Kidney epithelial cell (primary cell): ENCODE data around the gene MPP2. TPM values are rescaled to one million over a fixed set of nuclear protein-coding genes. Genes with fewer than 3 reads are reported as not detected.
"Not testable (repeated sequence)": the region's sequence is repeated elsewhere in the genome, so short reads cannot be mapped to it uniquely, and the experiment has no call there.

Experiments
- DNase-seq: peaks from one replicate; pipeline ENCODE4 v3.0.0-alpha.2; 2010; ENCODE audit warnings: low read depth
- H3K27me3 ChIP-seq: 2 replicates; pipeline ENCODE4 v1.6.0; 2011; ENCODE audit warnings: low read length; ENCODE audit not compliant: control insufficient read depth, insufficient read depth
- H3K36me3 ChIP-seq: 2 replicates; pipeline ENCODE4 v1.5.1; 2011; ENCODE audit warnings: low read length; ENCODE audit not compliant: control insufficient read depth, insufficient read depth
- H3K4me3 ChIP-seq: 2 replicates; pipeline ENCODE4 v1.5.1; 2011; ENCODE audit warnings: low read depth, mild to moderate bottlenecking, control low read depth, low read length
- total RNA-seq: library from RNA; depleted of rRNA; stranded (reverse); fragments of >200 nt; gene quantifications from 2 replicates; pipeline ENCODE4 v1.2.3, GENCODE V29; 2015
- TF ChIP-seq, protein P1 (sequence below): IDR thresholded peaks from 2 replicates; pipeline ENCODE4 v1.5.1; 2011; ENCODE audit warnings: mild to moderate bottlenecking, moderate library complexity, low read length, control low read depth, inconsistent platforms; ENCODE audit not compliant: insufficient read depth, poor library complexity, severe bottlenecking

Gene MPP2
- total RNA-seq, 1 donor from 2014 or later: 2.7 TPM

GRCh38 chr17:43901861-43902589 is 5.3 kb downstream of the MPP2 start:
- DNase-seq: no peak
- Histone ChIP-seq H3K4me3 (no peak overlapping the region), H3K27me3 (peaks cover 7% of the 10 kb centered on the region), H3K36me3 (no peaks in the 10 kb centered on the region)
- TF ChIP-seq, protein P1, sequence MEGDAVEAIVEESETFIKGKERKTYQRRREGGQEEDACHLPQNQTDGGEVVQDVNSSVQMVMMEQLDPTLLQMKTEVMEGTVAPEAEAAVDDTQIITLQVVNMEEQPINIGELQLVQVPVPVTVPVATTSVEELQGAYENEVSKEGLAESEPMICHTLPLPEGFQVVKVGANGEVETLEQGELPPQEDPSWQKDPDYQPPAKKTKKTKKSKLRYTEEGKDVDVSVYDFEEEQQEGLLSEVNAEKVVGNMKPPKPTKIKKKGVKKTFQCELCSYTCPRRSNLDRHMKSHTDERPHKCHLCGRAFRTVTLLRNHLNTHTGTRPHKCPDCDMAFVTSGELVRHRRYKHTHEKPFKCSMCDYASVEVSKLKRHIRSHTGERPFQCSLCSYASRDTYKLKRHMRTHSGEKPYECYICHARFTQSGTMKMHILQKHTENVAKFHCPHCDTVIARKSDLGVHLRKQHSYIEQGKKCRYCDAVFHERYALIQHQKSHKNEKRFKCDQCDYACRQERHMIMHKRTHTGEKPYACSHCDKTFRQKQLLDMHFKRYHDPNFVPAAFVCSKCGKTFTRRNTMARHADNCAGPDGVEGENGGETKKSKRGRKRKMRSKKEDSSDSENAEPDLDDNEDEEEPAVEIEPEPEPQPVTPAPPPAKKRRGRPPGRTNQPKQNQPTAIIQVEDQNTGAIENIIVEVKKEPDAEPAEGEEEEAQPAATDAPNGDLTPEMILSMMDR: no peak

DNA sequence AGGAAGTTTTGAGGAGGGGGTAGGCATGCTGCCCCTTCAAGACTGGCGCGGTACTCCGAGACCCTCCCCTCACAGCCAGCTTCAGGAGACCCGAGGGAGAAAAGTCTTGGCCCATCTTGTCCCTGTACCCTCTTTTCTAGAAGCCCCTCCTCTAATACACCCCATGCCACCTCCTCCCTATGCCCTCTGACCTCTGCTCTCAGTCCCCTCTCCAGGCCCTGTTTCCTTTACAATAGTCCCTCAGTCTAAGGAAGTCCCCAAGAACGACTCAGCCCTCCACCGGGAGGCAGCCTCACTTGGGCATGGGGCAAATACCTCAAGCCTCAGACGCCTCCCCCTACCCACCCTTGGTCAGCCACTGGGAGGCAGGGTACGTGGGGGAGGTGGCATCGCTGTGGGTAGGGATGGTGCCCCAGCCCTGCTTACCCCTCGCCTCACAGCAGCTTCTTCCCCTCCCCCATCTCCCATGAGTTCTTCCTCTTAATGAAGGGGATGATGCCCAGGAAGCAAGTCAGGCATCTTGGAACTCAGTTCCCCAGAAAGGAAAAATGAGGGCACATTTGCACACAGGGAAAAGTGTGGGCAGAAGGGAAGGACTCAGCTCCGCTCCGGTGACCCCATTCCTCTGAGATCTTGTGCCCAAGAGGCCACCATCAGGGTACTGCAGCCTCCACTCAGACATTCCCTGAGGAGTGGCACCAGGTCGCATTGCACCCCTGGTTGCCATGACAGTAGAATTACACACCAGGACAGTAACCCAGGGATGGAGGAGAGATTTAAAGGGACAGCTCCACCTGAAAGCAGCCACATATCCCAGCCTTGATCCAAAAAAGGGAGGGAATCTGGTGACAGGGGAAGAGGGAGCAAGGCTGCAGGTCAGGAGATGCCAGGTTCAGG is 6.2 kb downstream of the MPP2 start:
- TF ChIP-seq, protein P1: no peak
- Histone ChIP-seq H3K36me3 (no peaks in the 10 kb centered on the region), H3K27me3 (peaks cover 3% of the 10 kb centered on the region), H3K4me3 (peak overlapping the region; percentile 35)
- no peak for DNase-seq

DNA sequence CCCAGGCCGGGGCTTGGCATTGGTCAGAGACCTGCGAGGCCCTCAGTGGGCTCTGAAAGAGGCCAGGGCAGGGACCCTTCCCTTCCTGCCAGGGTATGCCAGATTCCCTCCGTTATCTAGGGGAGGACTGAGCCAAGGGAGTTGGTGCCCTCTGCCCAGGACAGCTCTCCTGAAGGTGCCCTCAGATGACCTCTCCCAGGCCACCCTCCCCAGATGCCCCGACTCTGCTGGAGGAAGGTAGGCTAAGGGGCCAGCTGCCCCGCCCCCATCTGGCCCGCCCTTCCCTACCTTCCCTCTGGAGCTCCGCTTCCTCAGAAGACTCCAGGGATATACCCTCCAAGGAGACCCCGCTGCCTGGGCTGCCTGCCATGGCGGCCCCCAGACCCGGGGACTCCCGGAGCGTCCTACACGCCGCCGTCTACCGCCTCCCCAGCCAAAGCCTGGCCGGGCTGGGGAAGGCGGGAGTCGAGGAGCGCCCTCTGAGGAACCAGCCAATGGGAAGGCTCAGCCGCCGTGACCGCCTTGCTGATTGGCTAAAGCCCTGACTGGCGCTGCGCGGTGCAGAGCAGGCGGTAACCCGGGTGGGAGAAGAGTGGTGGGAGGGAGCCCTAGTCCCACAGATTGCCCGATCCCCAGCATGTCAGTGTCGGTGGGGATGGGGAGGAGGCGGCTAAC is 7.0 kb downstream of the MPP2 start:
- no peaks in the 10 kb centered on the region for H3K27me3 ChIP-seq
- TF ChIP-seq, protein P1: no peak
- peak overlapping the region; percentile 35 for H3K4me3 ChIP-seq
- DNase-seq: no peak
- H3K36me3 ChIP-seq: no peaks in the 10 kb centered on the region

GRCh38 chr17:43898446-43898845 is 8.9 kb downstream of the MPP2 start:
- Histone ChIP-seq H3K27me3 (no peaks in the 10 kb centered on the region), H3K36me3 (no peaks in the 10 kb centered on the region), H3K4me3 (no peak overlapping the region)
- TF ChIP-seq, protein P1: no peak
- DNase-seq: no peak

- DNase-seq: no peak
- no peaks in the 10 kb centered on the region for H3K36me3 ChIP-seq
- no peaks in the 10 kb centered on the region for H3K27me3 ChIP-seq
- TF ChIP-seq, protein P1: no peak
- no peak overlapping the region for H3K4me3 ChIP-seq
Observed at GRCh38 chr17:43897831-43898230, 9.5 kb downstream of the MPP2 start.

- not testable (repeated sequence) for DNase-seq
Observed at GRCh38 chr17:43894494-43894893, 12.8 kb downstream of the MPP2 start.

More at GRCh38 chr17:43894494-43894893, 12.8 kb downstream of the MPP2 start:
- H3K27me3 ChIP-seq, H3K4me3 ChIP-seq, H3K36me3 ChIP-seq: not testable (repeated sequence)
